Keratinocyte (primary cell): ENCODE measurements around the gene PRDM7.

Experiments used
- EZH2 ChIP-seq: IDR thresholded peaks from one replicate; pipeline ENCODE4 v1.6.1; 2012; ENCODE audit warnings: inconsistent platforms, mild to moderate bottlenecking, low read length, moderate library complexity
- TF ChIP-seq, protein P1 (sequence below), 3 experiments: IDR thresholded peaks in 1 of 3; conservative IDR thresholded peaks in 1 of 3; optimal IDR thresholded peaks in 1 of 3; 2 replicates in 2 of 3; 3 replicates in 1 of 3; pipeline versions ENCODE3 to v1.5.1; 2011; ENCODE audit warnings: low read length in 3 of 3, mild to moderate bottlenecking in 3 of 3, moderate library complexity in 2 of 3, control low read depth in 1 of 3, inconsistent platforms in 1 of 3; ENCODE audit not compliant: insufficient read depth in 2 of 3; ENCODE audit errors: extremely low read depth in 1 of 3

- TF ChIP-seq, protein P1, sequence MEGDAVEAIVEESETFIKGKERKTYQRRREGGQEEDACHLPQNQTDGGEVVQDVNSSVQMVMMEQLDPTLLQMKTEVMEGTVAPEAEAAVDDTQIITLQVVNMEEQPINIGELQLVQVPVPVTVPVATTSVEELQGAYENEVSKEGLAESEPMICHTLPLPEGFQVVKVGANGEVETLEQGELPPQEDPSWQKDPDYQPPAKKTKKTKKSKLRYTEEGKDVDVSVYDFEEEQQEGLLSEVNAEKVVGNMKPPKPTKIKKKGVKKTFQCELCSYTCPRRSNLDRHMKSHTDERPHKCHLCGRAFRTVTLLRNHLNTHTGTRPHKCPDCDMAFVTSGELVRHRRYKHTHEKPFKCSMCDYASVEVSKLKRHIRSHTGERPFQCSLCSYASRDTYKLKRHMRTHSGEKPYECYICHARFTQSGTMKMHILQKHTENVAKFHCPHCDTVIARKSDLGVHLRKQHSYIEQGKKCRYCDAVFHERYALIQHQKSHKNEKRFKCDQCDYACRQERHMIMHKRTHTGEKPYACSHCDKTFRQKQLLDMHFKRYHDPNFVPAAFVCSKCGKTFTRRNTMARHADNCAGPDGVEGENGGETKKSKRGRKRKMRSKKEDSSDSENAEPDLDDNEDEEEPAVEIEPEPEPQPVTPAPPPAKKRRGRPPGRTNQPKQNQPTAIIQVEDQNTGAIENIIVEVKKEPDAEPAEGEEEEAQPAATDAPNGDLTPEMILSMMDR (optimal IDR thresholded peaks at IDR 0.05 in 1 of 3, IDR thresholded peaks at IDR 0.05 in 1 of 3, conservative IDR thresholded peaks at IDR 0.05 in 1 of 3; ENCODE audit: extremely low read depth in 1 of 3, insufficient read depth in 2 of 3, low read length in 3 of 3) = no peak
- no peak for TF ChIP-seq EZH2
These were observed 21.8 kb downstream of the PRDM7 start for GRCh38 chr16:90055371-90055770.
